Natural killer cell (primary cell): ENCODE results near the gene NDST1. TPM values are rescaled to one million over a fixed set of nuclear protein-coding genes. Genes with fewer than 3 reads are reported as not detected.

Experiments used
- ATAC-seq, 3 donors: fragments of 150-1000 bp in 2 of 3; fragments of 200-7000 bp in 1 of 3; cut with Tn5 transposase; 1 replicate in 1 of 3; 2 replicates in 2 of 3; pipeline ENCODE4 v1.10.0; 2021; ENCODE audit warnings: mild to moderate bottlenecking in 2 of 3, moderate library complexity in 2 of 3
- DNase-seq, 2 donors: peaks; one replicate each; pipeline versions ENCODE4 v3.0.0 to v3.0.0-alpha.2; 2013 to 2021; ENCODE audit warnings: mixed read lengths in 1 of 2
- H3K27ac ChIP-seq: one replicate; pipeline ENCODE4 v1.5.1; 2013; ENCODE audit warnings: mild to moderate bottlenecking, low read length
- H3K27me3 ChIP-seq: one replicate; pipeline ENCODE4 v1.6.1; 2013; ENCODE audit warnings: low read length; ENCODE audit not compliant: control insufficient read depth, insufficient read depth
- H3K36me3 ChIP-seq: one replicate; pipeline ENCODE4 v1.6.1; 2013; ENCODE audit warnings: low read length; ENCODE audit not compliant: control insufficient read depth, insufficient read depth
- H3K4me1 ChIP-seq: one replicate; pipeline ENCODE4 v1.6.1; 2013; ENCODE audit warnings: low read length; ENCODE audit not compliant: control insufficient read depth, insufficient read depth
- H3K4me3 ChIP-seq: one replicate; pipeline ENCODE4 v1.5.1; 2013; ENCODE audit warnings: low read length
- H3K9me3 ChIP-seq: one replicate; pipeline ENCODE4 v1.6.1; 2013; ENCODE audit warnings: low read length; ENCODE audit not compliant: control insufficient read depth, insufficient read depth
- H3K27ac Mint-ChIP-seq, 2 donors: one replicate each; pipeline ENCODE4 v1.8.0; 2022; ENCODE audit warnings: mild to moderate bottlenecking in 2 of 2, mixed read lengths in 2 of 2, moderate library complexity in 1 of 2
- H3K27me3 Mint-ChIP-seq, 2 donors: one replicate each; pipeline ENCODE4 v1.8.0; 2022; ENCODE audit warnings: low read depth in 2 of 2, mixed read lengths in 2 of 2
- H3K36me3 Mint-ChIP-seq: one replicate; pipeline ENCODE4 v1.8.0; 2022; ENCODE audit warnings: mixed read lengths
- H3K4me1 Mint-ChIP-seq, 2 donors: one replicate each; pipeline ENCODE4 v1.8.0; 2022; ENCODE audit warnings: mixed read lengths in 2 of 2
- H3K4me3 Mint-ChIP-seq: one replicate; pipeline ENCODE4 v1.8.0; 2022; ENCODE audit warnings: mild to moderate bottlenecking, moderate library complexity, mixed read lengths
- H3K9me3 Mint-ChIP-seq, 2 donors: one replicate each; pipeline ENCODE4 v1.8.0; 2022; ENCODE audit warnings: mixed read lengths in 2 of 2
- WGBS: methylation state at CpG from one replicate; pipeline ENCODE4 v1.1.7; 2013; ENCODE audit warnings: missing lambda C conversion rate; ENCODE audit not compliant: insufficient coverage; 5-methylcytosine and 5-hydroxymethylcytosine counted together
- intact Hi-C: fragments of 100-400 bp; cut with micrococcal nuclease; formaldehyde crosslinking; loops from one replicate; pipeline ENCODE4 v1.14.2; 2022
- total RNA-seq, 4 donors: library from RNA; stranded (reverse); fragments of 120-200 nt in 1 of 4; gene quantifications; one replicate each; pipeline versions ENCODE4 v1.2.3 to v1.2.4, GENCODE V29; 2013 to 2022
- TF ChIP-seq, protein P1 (sequence below): fragments of 200-600 bp; IDR thresholded peaks from one replicate; pipeline ENCODE4 v1.8.0; 2022; ENCODE audit warnings: antibody characterized with exemption

NDST1 gene
- total RNA-seq, 3 donors from 2014 or later (not counting 1 experiment from before 2014, with no cell fraction given), result 2.8 to 12.3 (median 4.3) TPM

DNA sequence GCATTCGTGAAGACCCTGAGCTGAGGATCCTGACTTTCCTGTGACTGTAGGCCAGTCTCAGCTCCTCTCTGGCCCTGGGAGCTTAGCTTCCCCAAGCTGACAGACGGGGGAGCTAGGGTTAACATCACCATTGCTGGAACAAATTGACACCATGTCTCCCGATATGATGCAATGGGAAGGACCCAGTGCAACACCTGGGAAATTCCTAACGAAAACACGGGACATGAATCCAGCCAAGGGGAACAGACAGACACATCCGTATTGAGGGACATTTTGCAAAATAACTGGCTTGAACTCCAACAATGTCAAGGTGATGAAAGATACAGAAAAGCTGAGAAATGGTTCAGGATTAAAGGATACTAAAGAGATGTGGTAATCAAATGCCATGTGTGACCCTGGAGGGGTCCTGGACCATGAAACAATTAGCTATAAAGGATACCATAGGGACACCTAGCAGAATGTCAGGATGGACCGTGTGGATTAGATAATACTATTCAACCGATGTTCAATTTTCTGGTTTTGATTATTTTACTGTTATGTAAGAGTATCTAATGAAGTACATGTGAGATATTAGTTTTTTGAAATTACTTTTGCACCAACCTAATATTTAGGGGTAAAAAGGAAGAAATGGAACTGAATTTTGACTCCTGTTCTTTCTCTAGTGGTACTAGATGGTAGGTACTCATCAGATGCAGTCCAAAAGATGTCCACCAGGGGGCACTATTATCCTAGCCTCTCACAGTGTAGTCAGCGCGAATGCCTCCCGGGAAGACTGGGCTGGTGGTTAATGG lies 52.7 kb downstream of the NDST1 start:
- Histone ChIP-seq H3K4me3 (no peak overlapping the region), H3K27ac (no peak overlapping the region), H3K36me3 (no peaks in the 10 kb centered on the region), H3K27me3 (no peaks in the 10 kb centered on the region), H3K4me1 (no peaks in the 10 kb centered on the region), H3K9me3 (no peaks in the 10 kb centered on the region)
- no peak overlapping the region for H3K27ac Mint-ChIP-seq
- TF ChIP-seq, protein P1, sequence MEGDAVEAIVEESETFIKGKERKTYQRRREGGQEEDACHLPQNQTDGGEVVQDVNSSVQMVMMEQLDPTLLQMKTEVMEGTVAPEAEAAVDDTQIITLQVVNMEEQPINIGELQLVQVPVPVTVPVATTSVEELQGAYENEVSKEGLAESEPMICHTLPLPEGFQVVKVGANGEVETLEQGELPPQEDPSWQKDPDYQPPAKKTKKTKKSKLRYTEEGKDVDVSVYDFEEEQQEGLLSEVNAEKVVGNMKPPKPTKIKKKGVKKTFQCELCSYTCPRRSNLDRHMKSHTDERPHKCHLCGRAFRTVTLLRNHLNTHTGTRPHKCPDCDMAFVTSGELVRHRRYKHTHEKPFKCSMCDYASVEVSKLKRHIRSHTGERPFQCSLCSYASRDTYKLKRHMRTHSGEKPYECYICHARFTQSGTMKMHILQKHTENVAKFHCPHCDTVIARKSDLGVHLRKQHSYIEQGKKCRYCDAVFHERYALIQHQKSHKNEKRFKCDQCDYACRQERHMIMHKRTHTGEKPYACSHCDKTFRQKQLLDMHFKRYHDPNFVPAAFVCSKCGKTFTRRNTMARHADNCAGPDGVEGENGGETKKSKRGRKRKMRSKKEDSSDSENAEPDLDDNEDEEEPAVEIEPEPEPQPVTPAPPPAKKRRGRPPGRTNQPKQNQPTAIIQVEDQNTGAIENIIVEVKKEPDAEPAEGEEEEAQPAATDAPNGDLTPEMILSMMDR, result peak; percentile 95
- H3K27me3 Mint-ChIP-seq, result no peaks in the 10 kb centered on the region
- ATAC-seq, result peak; percentile 93 to 99 (median 99)
- H3K4me1 Mint-ChIP-seq, result no peaks in the 10 kb centered on the region
- peak; percentile 70 to 92 for DNase-seq
- intact Hi-C loops, result loop anchor here (1.0 to 5.0 kb wide), 3 partner anchors 96 to 287 kb away; no protein-coding TSS in a partner anchor
- 76% methylated on average over 8 of the region's 11 CpGs for WGBS
- no peaks in the 10 kb centered on the region for H3K9me3 Mint-ChIP-seq
- no peaks in the 10 kb centered on the region for H3K36me3 Mint-ChIP-seq
- no peak overlapping the region for H3K4me3 Mint-ChIP-seq

DNA sequence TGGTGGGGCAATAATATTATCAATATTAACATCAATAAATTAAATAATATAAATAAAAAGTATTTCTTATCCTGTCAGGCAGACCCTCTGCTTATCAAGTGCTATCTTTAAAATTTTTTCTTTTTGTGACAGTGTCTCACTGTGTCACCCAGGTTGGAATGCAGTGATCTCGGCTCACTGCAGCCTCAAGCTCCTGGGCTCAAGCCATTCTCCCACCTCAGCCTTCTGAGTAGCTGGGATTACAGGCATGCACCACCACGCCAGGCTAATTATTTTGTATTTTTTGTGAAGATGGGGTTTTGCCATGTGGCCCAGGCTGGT lies 53.2 kb downstream of the NDST1 start:
- DNase-seq (no peak), ATAC-seq (peak in 1 of 3 donors; percentile 34)
- H3K4me3 Mint-ChIP-seq, result no peak overlapping the region
- no peak overlapping the region for H3K27ac Mint-ChIP-seq
- Histone ChIP-seq H3K4me3 (no peak overlapping the region), H3K27ac (no peak overlapping the region), H3K9me3 (no peaks in the 10 kb centered on the region), H3K36me3 (no peaks in the 10 kb centered on the region), H3K27me3 (no peaks in the 10 kb centered on the region), H3K4me1 (no peaks in the 10 kb centered on the region)
- H3K27me3 Mint-ChIP-seq, result no peaks in the 10 kb centered on the region
- H3K36me3 Mint-ChIP-seq, result no peaks in the 10 kb centered on the region
- intact Hi-C loops, result loop anchor here (1.0 to 5.0 kb wide), 3 partner anchors 95 to 286 kb away; no protein-coding TSS in a partner anchor
- H3K4me1 Mint-ChIP-seq, result no peaks in the 10 kb centered on the region
- TF ChIP-seq, protein P1, result peak; percentile 74
- no peaks in the 10 kb centered on the region for H3K9me3 Mint-ChIP-seq
- WGBS, result 79% methylated on average over 2 of the region's 2 CpGs

DNA sequence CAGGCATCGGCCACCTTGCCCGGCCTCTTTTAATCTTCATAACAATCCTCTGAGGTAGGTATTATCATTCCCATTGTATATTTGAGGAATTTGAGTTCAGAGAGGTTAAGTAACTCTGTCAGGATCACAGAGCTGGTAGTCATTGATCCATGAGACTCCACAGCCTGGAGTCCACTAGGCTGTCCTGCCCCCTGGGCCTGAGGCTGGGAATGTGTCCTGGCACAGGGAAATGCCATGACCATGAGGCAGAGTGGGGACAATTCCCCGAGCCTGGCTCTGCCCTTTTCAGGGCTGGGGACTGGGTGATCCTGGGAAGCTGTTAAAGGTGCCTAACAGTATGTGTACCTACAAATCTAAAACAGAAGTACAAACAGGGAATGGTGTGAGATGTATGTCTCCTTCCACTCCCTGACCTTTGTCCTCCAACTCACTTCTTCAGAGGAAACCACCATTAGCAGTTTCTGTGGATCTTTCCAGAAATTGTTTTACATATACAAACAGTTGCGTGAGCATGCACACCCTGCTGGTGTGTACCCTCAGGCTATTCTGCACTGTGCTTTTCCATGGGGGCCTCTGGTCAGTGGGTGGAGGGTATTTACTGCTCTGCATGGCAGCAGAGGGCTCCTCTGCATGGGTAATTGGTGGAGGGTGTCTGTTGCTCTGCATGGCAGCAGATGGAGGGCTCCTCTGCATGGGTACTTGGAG lies 53.8 kb downstream of the NDST1 start:
- H3K9me3 ChIP-seq, result no peaks in the 10 kb centered on the region
- intact Hi-C loops, result loop anchor here (1.0 to 5.0 kb wide), 4 partner anchors 95 to 286 kb away; partner anchors contain the start of gene SMIM3
- TF ChIP-seq, protein P1, result no peak
- H3K27me3 Mint-ChIP-seq, result no peaks in the 10 kb centered on the region
- H3K4me1 ChIP-seq, result no peaks in the 10 kb centered on the region
- H3K36me3 Mint-ChIP-seq, result no peaks in the 10 kb centered on the region
- no peak overlapping the region for H3K4me3 Mint-ChIP-seq
- no peaks in the 10 kb centered on the region for H3K9me3 Mint-ChIP-seq
- no peaks in the 10 kb centered on the region for H3K4me1 Mint-ChIP-seq
- no peaks in the 10 kb centered on the region for H3K36me3 ChIP-seq
- DNase-seq (no peak), ATAC-seq (no peak)
- H3K27me3 ChIP-seq, result no peaks in the 10 kb centered on the region
- no peak overlapping the region for H3K27ac ChIP-seq
- 96% methylated on average over 2 of the region's 4 CpGs for WGBS
- H3K4me3 ChIP-seq, result no peak overlapping the region
- no peak overlapping the region for H3K27ac Mint-ChIP-seq
